Activated CD4-positive, alpha-beta T cell treated with anti-CD3 and anti-CD28 coated beads, Interleukin-2, amount 10 ng/mL, durations not matched to agents 24 days and 14 days (primary cell): ENCODE measurements around the gene UPK3B. TPM values are rescaled to one million over a fixed set of nuclear protein-coding genes. Genes with fewer than 3 reads are reported as not detected.
"Not testable (repeated sequence)": the region's sequence is repeated elsewhere in the genome, so short reads cannot be mapped to it uniquely, and the experiment has no call there.

Experiments used
- DNase-seq: peaks from one replicate; pipeline ENCODE4 v3.0.0; 2022
- H3K27ac Mint-ChIP-seq: one replicate; pipeline ENCODE4 v1.8.0; 2022; ENCODE audit warnings: mild to moderate bottlenecking, mixed read lengths
- H3K27me3 Mint-ChIP-seq: one replicate; pipeline ENCODE4 v1.8.0; 2022; ENCODE audit warnings: mixed read lengths
- H3K36me3 Mint-ChIP-seq: one replicate; pipeline ENCODE4 v1.8.0; 2022; ENCODE audit warnings: low read depth, mild to moderate bottlenecking, mixed read lengths
- H3K4me1 Mint-ChIP-seq: one replicate; pipeline ENCODE4 v1.8.0; 2021; ENCODE audit warnings: mixed read lengths
- H3K4me3 Mint-ChIP-seq: one replicate; pipeline ENCODE4 v1.8.0; 2022; ENCODE audit warnings: mild to moderate bottlenecking, moderate library complexity, mixed read lengths
- H3K9me3 Mint-ChIP-seq: one replicate; pipeline ENCODE4 v1.8.0; 2021; ENCODE audit warnings: mixed read lengths
- intact Hi-C: fragments of 100-400 bp; cut with micrococcal nuclease; formaldehyde crosslinking; loops from one replicate; pipeline ENCODE4 v1.15.1; 2023
- total RNA-seq: library from RNA; stranded (reverse); gene quantifications from 2 replicates; pipeline ENCODE4 v1.2.3, GENCODE V29; 2022

Gene UPK3B
- total RNA-seq, result 1.1 and 1.2 TPM in 2 replicates

- Mint-ChIP-seq H3K9me3 (no peaks in the 10 kb centered on the region), H3K4me3 (no peak within 1 kb of the TSS), H3K4me1 (peaks cover 2% of the 10 kb centered on the region), H3K27me3 (no peaks in the 10 kb centered on the region), H3K36me3 (peaks cover 2% of the 10 kb centered on the region), H3K27ac (no peak within 1 kb of the TSS)
- intact Hi-C loops, result no loop called here
- peak; percentile 66 for DNase-seq
Measured at GRCh38 chr7:76509931-76510877, at the start of gene UPK3B. TSS of gene UPK3B (plus strand) at chr7:76510552. CDS start at chr7:76510653, 101 bp downstream.

GRCh38 chr7:76460767-76461166, 49.6 kb upstream of the UPK3B start:
- H3K4me1 Mint-ChIP-seq, H3K27me3 Mint-ChIP-seq, H3K9me3 Mint-ChIP-seq, H3K27ac Mint-ChIP-seq, DNase-seq, H3K4me3 Mint-ChIP-seq, intact Hi-C loops, H3K36me3 Mint-ChIP-seq: not testable (repeated sequence)

- H3K36me3 Mint-ChIP-seq, H3K27ac Mint-ChIP-seq, intact Hi-C loops, H3K4me1 Mint-ChIP-seq, H3K9me3 Mint-ChIP-seq, H3K27me3 Mint-ChIP-seq: not testable (repeated sequence)
- DNase-seq, result peak; percentile 89
- peak within 1 kb of the TSS; percentile 67 for H3K4me3 Mint-ChIP-seq
Measured at GRCh38 chr7:76461464-76462101, 48.8 kb upstream of the UPK3B start, which contains the start of gene DTX2. TSS of gene DTX2 (plus strand) at chr7:76461709. CDS start at chr7:76480510, 18,801 bp downstream.

GRCh38 chr7:76462271-76462882, 48.0 kb upstream of the UPK3B start:
- intact Hi-C loops, H3K9me3 Mint-ChIP-seq: not testable (repeated sequence)

GRCh38 chr7:76464959-76465358, 45.4 kb upstream of the UPK3B start:
- H3K4me3 Mint-ChIP-seq, H3K9me3 Mint-ChIP-seq, H3K27ac Mint-ChIP-seq, DNase-seq, H3K36me3 Mint-ChIP-seq, intact Hi-C loops, H3K27me3 Mint-ChIP-seq, H3K4me1 Mint-ChIP-seq: not testable (repeated sequence)

More at GRCh38 chr7:76462271-76462882, 48.0 kb upstream of the UPK3B start:
- H3K27ac Mint-ChIP-seq, H3K36me3 Mint-ChIP-seq, H3K27me3 Mint-ChIP-seq, H3K4me3 Mint-ChIP-seq, H3K4me1 Mint-ChIP-seq, DNase-seq: not testable (repeated sequence)

- H3K4me3 Mint-ChIP-seq, H3K27ac Mint-ChIP-seq, H3K27me3 Mint-ChIP-seq, intact Hi-C loops, H3K36me3 Mint-ChIP-seq, H3K9me3 Mint-ChIP-seq, H3K4me1 Mint-ChIP-seq, DNase-seq: not testable (repeated sequence)
Measured at GRCh38 chr7:76465950-76466349, 44.4 kb upstream of the UPK3B start.

GRCh38 chr7:76467743-76468404, 42.5 kb upstream of the UPK3B start:
- not testable (repeated sequence) for H3K27ac Mint-ChIP-seq

GRCh38 chr7:76471556-76472221, 38.7 kb upstream of the UPK3B start:
- H3K36me3 Mint-ChIP-seq, H3K9me3 Mint-ChIP-seq, H3K27me3 Mint-ChIP-seq, intact Hi-C loops, H3K4me3 Mint-ChIP-seq, H3K27ac Mint-ChIP-seq, DNase-seq, H3K4me1 Mint-ChIP-seq: not testable (repeated sequence)

More at GRCh38 chr7:76467743-76468404, 42.5 kb upstream of the UPK3B start:
- H3K36me3 Mint-ChIP-seq, H3K4me1 Mint-ChIP-seq, DNase-seq, intact Hi-C loops, H3K9me3 Mint-ChIP-seq, H3K27me3 Mint-ChIP-seq, H3K4me3 Mint-ChIP-seq: not testable (repeated sequence)

GRCh38 chr7:76473097-76473496, 37.3 kb upstream of the UPK3B start:
- H3K4me3 Mint-ChIP-seq, DNase-seq, H3K27me3 Mint-ChIP-seq, H3K9me3 Mint-ChIP-seq, H3K36me3 Mint-ChIP-seq, H3K27ac Mint-ChIP-seq, H3K4me1 Mint-ChIP-seq, intact Hi-C loops: not testable (repeated sequence)

GRCh38 chr7:76476280-76476679, 34.1 kb upstream of the UPK3B start:
- H3K27me3 Mint-ChIP-seq, H3K27ac Mint-ChIP-seq, intact Hi-C loops, H3K36me3 Mint-ChIP-seq, H3K9me3 Mint-ChIP-seq, H3K4me3 Mint-ChIP-seq, H3K4me1 Mint-ChIP-seq, DNase-seq: not testable (repeated sequence)

- H3K9me3 Mint-ChIP-seq, intact Hi-C loops, H3K4me3 Mint-ChIP-seq, H3K4me1 Mint-ChIP-seq, H3K27ac Mint-ChIP-seq, H3K36me3 Mint-ChIP-seq, DNase-seq, H3K27me3 Mint-ChIP-seq: not testable (repeated sequence)
Measured at GRCh38 chr7:76476742-76477474, 33.4 kb upstream of the UPK3B start.

GRCh38 chr7:76479628-76480027, 30.7 kb upstream of the UPK3B start:
- H3K27ac Mint-ChIP-seq, H3K4me3 Mint-ChIP-seq, H3K27me3 Mint-ChIP-seq, DNase-seq, H3K36me3 Mint-ChIP-seq, intact Hi-C loops, H3K4me1 Mint-ChIP-seq, H3K9me3 Mint-ChIP-seq: not testable (repeated sequence)
